HG03139 (cell line): ENCODE results near the gene ZNF385B.

Experiments
- ATAC-seq: cut with Tn5 transposase; IDR thresholded peaks from one replicate; pipeline ENCODE4 v1.9.1; 2021; ENCODE audit not compliant: unreplicated experiment

The ZNF385B gene

DNA sequence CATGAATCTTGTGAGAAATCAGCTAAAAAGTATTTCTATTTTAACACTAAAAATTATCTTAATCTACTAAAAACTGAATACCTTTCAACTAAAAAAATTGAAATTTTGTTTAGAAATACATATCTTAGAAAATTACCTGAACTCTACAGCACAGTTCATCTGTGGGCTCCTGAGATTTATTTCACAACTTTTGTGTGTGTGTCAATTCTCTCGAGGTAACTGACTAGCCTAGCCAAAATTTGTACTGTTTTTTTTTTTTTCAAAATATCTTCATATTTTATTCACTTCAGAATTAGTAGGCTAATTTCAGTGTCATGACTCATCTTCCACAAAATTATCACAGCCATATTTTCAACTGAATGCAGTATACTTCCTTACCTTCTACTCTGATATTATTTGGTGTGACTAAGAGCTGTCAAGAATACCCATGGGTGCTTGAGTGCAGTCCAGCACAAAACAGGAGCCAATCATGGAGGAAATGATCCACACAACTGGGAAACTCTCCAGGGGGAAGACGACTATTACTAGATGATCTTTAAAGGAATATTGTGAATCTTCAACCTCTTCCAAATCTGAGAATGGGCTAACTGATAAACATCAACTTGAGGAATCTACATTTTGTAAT, 174.6 kb downstream of the ZNF385B start:
- no peak for ATAC-seq

DNA sequence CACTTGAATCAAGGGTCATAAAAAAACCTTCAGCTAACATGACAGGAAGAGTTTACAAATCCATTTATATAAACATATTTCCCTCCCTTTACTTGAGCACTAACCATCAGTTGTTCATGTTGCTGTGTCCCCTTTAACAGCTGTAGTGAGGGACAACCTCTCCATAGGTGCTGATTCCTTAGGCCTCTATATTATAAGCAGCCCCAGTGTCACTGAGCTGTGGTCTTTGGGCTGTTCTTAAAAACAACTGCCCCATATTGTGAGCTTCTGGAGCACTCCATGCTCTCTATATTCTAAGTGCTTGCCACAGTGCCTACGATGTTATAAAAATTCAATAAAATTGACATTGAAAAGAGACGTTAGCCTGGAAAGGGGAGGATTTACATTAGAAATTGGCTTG, 175.3 kb downstream of the ZNF385B start:
- no peak for ATAC-seq

DNA sequence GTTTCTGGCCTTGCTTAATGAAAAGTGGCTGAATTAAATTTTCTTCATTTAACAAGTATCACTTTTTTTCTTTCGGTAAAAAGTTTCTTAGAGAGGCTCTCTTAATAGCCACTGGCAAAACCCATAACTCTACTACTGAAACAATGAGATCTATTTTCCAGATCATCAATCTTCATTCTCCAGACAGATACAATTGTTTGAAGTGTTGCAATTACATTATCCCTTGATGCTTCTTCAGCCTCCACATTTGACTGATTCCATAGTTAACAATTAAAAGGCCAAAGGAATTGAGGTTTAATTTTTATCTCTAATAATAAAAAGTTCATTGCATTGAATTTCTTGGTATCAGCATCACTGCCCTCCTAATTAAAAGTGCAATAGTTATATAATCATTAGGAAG, 176.3 kb downstream of the ZNF385B start:
- ATAC-seq = no peak

DNA sequence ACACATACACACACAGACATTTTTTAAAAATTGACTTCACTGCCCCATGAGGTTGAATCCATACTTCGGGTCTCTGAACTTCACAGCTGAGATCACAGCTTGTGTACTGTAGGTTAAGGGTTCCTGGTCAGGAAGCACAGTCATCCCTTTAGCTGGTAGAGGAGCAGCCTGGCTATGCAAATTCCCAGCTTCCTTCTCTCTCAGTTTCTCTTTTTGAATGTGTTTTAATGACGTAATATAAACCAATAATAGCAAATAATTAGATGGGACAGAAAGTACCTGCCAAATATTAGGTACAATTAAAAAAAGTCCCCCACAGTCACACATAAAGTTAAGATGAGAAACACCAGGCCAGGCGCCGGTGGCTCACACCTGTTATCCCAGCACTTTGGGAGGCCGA, 178.7 kb downstream of the ZNF385B start:
- no peak for ATAC-seq

DNA sequence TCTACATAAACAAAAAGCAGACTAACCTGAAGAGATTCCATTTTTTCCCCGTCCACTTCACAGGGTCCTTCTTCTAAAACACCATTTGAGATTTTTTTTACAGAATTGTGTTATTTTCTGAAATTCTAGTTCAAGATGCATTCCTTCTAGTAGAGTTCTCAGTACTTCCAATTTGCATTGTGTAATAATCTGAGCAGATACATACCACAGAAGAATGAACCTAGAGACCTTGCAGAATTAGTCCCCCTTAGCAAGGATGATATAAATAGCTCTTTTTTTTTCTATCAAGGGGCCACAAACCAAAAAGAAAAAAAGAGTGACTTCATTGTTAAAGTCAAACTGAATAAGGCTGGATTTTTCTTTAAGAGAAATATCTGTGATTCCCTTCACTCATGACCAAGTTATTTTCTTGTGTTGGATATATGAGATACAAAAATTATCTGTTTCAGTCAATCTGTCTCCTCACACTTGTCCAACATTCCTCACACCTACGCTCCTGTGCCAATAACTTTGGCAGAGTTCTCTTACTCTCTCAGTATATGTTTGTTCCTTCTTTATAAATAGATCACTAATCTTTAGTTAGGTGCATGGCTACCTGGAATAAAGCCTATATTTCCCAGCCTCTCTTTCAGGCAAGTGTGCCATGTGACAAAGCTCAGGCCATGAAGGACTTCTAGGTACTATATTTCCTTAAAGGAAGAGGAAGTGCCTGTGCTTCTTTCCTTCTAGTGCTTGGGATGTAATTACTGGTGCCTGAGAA, 183.5 kb downstream of the ZNF385B start:
- no peak for ATAC-seq

DNA sequence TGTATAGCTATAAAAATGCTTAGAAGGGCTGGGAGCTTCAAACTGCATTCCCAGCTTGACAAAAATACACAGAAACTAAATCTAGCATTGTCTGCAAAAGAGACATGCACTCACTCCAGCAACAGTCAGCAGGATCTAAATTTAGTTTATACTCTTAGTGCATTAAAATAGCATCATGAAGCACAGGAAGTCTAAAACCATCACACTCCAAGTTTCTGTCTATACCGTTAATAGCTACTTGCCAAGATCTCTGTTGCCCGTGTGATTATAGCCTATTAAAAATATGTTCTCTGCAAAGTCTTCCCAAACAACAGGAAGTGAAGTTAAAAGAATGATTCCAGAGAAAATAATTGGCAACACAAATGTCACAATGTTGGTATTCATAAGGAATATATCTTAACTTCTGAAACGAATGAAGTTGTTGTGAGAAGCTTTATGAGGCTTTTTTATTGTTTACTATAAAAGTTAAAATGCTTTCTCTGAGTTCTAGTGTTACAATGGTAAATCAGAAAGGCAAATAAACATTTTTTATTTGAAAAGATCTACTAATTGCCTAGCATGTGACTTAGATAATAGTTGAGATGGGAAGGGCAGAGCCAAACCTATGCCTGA, 184.2 kb downstream of the ZNF385B start:
- no peak for ATAC-seq

DNA sequence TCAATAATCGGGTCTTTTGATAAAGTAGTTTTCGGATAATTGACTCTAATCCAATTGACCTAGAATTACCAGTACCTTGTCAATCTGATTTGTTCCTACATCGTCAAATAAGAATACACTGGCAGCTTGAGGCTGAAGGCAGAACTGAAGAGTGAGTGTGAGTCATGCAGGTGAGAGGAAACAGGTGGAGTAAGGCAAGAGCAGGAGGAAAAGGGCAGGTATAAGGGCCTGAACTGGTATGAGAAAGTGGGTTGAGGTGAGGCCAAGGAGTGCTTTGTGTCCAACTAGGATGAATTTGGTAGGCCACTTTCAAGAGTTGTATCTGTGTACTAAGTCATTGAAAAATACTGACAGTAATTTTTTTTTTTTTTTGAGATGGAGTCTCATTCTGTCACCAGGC, 186.0 kb downstream of the ZNF385B start:
- ATAC-seq = no peak

DNA sequence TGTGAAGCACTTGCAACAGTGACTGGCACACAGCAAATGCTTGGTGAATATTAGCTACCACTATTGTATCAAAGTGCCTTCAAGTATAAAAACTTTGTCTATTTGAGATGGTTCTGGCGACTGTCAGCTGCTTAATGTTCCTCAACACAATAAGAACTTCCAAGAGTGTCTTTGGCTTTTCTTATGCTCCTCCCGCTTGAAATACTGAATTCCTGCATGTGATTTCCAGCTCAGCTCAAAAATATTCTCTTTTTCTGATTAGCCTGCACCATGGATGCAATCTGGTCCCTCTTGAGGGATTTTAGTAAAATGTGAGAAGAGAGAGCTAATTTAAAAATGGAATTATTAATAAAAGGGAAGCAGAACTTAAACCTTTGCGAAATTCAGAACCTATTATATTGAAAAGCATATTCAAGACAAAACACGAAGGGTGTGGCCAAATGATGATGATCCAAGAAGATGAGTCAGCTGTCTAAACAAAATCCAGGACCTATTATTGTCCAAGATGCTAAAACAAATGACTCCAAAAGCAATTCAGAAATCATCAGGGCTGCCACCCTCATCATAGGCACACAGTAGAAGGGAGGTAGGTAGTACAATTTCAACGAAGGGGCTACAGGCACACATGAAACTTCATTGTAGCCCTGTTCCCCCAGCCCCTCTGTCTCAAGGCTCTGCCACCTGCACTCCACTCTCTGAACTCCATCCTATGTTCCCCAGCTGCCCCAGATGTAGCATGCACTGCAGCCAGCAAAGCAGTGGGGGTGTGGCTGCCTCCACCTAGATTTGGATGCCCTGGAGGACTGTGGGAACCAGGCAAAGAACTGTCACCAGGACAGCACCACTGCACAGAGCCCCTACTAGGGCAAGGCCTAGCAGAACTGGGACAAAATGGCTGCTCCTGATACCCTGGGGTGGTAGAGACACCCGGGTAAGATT, 190.1 kb downstream of the ZNF385B start:
- no peak for ATAC-seq

DNA sequence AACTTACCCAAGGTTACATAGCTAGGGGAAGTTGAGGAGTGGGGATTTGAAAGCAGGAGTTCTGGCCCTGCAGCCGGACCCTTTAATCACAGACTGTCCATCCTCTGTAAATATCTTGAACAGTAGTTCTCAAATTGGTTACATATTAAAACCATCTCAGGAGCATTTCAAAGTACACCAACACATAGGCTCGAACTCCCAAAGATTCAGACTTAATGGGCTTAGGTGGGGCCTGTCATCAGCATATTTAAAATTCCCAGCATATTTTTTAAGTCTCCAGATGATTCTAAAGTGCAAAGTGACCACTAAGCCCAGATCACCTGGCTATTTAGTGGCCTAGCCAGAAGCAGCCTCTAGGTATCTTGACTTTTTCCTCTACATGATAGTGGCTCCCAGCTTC, 192.2 kb downstream of the ZNF385B start:
- ATAC-seq = no peak

DNA sequence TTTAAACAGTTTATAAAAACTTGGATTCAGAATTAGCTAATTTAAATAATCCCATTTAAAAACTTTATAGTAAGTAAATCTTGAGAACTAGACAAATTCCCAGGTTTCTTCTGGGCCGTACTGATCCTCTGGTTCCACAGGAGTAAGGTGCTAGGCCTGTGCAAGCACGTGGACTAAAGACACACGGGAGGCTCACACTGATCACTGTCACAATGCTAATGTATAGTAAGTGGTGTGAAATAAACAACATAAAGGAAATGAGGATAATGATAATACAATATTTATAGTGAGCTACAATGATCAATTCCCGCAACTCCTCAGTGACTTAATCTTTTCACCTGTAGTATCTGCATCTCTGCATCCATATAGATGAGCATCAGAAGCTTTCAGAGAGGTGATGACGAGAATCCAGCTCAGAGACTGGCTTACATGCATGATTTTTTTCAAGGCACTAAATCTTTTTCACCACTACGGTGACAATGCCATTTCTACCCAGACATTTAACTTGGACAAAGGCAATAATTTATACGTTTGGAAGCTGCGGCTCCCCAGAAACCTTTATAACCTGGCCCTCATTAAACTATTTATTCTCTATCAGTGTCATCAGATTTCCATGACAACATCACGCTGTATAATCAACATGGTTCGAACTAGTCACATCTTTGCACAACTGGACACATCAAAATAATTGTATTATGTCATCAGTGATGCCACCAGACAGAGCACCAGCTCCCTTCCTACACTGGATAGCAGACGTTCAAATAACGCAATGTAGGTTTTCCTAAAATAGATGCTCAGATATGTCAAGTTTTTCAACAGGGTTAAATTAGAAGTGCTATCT, 196.2 kb downstream of the ZNF385B start:
- no peak for ATAC-seq

DNA sequence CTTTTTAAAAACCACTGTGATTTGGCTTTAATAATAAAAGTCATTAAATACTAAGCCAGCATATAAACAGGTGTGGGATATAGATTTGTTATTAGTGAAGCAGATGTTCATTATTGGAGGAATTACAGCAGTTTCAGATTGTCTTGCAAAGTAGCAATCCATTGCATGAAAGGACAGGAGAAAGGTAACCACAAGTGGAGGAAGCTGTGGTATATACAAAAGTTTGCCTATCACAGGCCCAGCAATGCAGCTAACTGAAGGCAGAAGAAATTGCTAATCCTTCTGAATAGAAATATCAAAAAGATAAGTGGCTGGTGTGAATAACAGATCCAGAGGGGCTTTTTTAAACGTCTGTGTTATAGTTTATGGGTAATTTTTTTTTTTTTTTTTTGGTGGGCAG, 199.4 kb downstream of the ZNF385B start:
- ATAC-seq = no peak

DNA sequence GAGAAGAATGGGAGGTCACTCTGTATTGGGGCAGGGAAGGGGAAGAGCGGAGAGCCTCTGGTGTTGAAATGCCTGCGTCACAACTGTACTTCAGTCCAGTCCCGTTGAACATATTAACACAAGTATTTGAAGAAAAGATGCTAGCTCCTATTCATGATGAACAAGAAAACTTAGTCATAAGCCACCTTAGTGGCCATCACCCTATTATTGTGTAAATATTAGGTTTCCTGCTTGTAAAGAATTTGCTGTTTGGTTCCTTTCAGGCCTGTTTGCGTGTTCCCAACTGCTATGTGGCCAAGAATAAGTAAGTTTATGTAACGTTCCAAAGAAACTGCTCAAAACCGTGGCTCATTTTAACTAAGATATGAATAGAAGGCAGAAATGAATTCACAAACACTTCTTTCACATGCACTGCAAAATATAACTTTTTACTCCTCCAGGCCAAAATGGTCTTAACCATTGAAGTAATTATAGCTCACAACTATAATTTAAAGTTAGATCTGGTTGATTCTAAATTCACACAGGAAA, 204.3 kb downstream of the ZNF385B start:
- no peak for ATAC-seq

DNA sequence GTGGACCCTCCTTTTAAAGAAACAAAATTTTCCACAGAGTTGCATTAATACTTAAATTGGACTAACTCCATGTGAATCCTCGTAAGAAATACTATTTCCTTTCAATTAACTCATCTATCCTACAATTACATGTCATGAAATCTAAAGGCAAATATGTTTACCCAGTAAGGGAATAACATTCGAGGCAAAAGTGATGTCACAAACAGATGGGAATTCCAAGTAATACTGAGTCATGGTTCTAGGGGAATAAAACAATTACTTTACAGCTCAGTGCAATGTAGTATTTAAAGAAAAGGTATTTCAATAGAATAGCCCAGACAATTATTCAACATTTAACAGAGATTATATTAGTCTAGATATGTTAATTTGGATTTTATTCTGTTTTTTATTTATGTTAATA, 205.8 kb downstream of the ZNF385B start:
- no peak for ATAC-seq

DNA sequence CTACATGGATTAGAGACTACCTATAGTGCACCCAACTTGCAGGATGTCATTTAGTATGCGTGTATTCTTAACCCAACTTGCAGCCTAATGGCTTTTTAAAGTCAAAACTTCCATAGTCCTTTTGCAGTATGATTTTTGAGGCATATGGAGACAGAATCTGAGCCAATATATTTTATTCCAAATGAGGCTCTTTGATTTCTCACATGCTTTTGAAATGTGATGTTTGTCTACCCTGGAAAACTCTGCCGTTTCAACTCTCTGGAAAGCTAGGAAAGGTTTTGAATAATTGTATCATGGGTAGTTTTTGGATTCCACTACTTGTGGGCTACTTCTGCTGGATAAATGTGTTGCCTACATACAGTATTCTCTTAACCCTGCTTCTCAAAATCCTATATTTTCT, 206.6 kb downstream of the ZNF385B start:
- no peak for ATAC-seq

DNA sequence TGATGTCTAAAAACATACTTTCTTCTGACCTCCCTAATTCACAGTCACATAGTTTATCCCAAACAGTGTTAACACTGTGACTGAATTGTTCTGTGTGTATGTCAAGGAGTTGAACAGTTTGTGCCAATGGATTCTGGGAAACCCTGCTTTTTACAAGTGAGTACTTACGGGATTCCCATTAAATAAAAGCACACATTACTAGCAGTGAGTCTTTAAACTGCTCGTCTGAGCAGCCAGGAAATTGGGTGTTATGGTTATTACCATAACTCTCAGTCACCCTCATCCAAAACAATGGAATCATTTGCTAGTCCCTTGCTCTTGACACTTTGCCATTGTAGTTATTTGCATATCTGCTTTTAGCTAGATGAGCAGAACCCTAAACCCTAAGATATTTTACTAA, 209.1 kb downstream of the ZNF385B start:
- no peak for ATAC-seq

DNA sequence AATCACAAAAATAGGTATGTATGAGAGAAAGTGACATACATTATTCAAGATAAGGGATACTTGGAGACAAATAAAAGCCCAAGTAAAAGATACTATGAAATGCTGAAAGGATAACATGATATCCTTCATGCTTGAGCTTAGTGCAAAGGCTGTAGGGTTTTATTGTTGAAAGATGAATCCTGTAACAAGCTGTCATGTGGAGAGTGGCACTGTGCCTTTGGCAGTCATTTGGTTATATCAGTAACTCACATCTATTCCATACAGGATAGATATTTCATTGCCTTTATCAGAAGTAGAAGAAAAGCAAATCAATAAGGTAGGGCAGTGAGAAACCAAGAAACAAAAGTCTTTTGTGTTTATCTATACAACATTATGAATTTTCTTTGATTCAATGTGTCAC, 211.0 kb downstream of the ZNF385B start:
- ATAC-seq = no peak

DNA sequence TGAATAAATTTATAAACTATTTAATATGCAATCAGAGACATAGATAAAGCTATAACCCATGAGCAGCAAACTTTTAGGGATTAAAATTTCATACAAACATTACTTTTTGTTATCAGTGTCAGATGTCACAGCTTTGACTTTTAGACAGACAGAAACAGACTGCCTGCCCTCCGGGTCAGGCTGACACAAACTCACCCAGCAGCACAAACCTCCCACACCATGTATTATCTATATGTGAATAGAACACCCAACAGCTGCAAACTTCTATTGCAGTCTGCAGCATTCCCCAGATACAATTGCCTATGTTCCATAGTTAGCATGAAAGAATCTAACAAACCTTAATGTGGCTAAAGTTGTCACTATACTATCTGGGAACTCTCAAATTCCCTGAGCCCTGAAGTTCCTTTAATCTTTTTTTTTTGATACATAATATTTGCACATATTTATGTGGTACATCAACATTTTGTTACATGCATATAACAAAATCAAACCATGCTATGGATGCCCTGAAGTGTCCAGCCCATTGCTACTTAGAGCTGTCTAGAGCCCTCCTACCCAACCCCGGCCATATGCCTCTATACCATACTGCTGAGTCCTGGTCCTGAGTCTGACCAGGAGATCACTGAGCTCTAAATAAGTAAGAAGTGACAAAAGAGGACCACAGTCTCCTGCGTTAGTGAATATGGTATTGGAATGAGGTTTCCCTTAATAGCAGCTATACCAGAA, 214.4 kb downstream of the ZNF385B start:
- ATAC-seq = no peak

DNA sequence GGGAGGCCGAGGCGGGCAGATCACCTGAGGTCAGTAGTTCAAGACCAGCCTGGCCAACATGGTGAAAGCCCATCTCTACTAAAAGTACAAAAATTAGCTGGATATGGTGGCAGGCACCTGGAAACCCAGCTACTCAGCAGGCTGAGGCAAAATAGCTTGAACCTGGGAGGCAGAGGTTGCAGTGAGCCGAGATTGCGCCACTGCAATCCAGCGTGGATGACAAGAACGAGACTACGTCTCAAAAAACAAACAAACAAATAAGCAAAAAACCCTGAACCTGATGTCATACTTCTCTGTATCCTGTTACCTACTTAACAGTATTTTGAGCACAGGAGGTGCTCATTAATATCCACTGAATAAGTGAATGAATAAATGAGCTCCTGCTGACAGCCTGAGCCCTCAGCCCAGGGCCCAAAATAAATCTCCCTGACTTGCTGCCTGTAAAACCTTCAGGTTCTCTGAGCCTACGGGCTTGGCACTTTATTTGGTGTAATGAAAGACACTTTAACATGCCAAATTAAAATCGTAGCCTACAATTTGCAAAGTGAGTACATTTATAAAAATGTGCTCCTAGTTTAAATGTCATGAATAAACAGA, 215.1 kb downstream of the ZNF385B start:
- no peak for ATAC-seq

DNA sequence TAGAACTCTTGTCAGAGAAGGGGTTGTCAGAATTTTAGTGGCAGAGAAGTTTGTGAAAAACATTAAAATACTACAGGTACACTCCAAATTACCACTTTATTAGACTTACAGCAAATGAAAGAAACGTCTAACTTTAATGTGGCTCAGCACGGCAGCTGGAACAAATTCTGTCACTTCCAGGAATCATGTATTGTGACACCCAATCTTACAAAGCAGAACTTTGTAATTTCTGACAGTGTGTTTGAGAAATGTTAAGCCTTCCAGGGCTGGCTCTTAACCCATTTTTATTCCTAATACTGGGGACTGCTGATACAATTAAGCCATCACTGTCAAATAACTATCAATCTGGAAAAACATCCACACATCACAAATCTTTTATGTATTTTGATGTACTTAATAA, 216.4 kb downstream of the ZNF385B start:
- ATAC-seq = no peak
